PC-3 (cell line): ENCODE results near the gene TEDC1.

Experiments used
- EZH2 ChIP-seq: fragments of 300-600 bp; sonication (generic); IDR thresholded peaks from one replicate; pipeline ENCODE4 v1.6.1; 2017; ENCODE audit warnings: antibody characterized with exemption, mild to moderate bottlenecking, low read length; ENCODE audit not compliant: unreplicated experiment
- EZH2phosphoT487 ChIP-seq: fragments of 300-600 bp; sonication (generic); IDR thresholded peaks from 2 replicates; pipeline ENCODE4 v1.6.1; 2018; ENCODE audit warnings: mild to moderate bottlenecking, antibody characterized with exemption, low read length, borderline replicate concordance
- TF ChIP-seq, protein P1 (sequence below): fragments of 300-600 bp; sonication (generic); conservative IDR thresholded peaks from 2 replicates; pipeline ENCODE4 v1.5.1; 2017; ENCODE audit warnings: antibody characterized with exemption, low read depth, mild to moderate bottlenecking, low read length

DNA sequence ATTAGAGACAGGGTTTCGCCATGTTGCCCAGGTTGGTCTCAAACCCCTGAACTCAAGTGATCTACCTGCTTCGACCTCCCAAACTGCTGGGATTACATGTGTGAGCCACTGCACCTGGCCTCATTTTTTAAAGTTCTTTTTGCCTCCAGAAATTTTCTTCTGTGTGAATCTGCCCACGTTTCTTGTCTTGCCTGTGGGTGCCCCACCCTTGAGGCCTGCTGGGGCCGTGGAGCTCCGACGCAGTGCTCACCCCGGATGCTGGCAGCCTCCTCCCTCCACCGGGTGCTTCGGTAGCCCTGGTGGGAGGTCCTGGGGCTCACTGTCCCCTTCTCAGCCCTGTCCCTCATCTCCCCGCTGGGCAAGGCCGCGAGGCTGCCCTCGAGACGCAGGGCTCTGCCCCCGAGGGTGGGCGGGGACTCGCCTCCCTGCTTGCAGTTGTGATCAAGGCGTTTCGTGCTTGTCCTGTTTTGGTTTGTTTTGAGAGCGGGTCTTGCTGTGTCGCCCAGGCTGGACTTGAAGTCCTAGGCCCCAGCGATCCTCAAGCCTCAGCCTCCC is 35.9 kb upstream of the TEDC1 start:
- TF ChIP-seq, protein P1, sequence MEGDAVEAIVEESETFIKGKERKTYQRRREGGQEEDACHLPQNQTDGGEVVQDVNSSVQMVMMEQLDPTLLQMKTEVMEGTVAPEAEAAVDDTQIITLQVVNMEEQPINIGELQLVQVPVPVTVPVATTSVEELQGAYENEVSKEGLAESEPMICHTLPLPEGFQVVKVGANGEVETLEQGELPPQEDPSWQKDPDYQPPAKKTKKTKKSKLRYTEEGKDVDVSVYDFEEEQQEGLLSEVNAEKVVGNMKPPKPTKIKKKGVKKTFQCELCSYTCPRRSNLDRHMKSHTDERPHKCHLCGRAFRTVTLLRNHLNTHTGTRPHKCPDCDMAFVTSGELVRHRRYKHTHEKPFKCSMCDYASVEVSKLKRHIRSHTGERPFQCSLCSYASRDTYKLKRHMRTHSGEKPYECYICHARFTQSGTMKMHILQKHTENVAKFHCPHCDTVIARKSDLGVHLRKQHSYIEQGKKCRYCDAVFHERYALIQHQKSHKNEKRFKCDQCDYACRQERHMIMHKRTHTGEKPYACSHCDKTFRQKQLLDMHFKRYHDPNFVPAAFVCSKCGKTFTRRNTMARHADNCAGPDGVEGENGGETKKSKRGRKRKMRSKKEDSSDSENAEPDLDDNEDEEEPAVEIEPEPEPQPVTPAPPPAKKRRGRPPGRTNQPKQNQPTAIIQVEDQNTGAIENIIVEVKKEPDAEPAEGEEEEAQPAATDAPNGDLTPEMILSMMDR = no peak
- no peak for TF ChIP-seq EZH2
- no peak for TF ChIP-seq EZH2phosphoT487
